ENCODE measurements around the gene WDR43. TPM values are rescaled to one million over a fixed set of nuclear protein-coding genes. Genes with fewer than 3 reads are reported as not detected.

WDR43 gene
- total RNA-seq, 2 experiments from 2014 or later = 62.4 to 73.2 TPM

GRCh38 chr2:28898048-28898447 is 3.6 kb downstream of the WDR43 start:
- Histone ChIP-seq H3K9me3 (ENCODE audit: control insufficient read depth in 1 of 2, insufficient read depth in 1 of 2, low read length in 2 of 2) (no peaks in the 10 kb centered on the region), H3K27ac (ENCODE audit: low read depth in 1 of 2, low read length in 2 of 2) (no peak overlapping the region), H3K4me3 (ENCODE audit: low read length) (no peak overlapping the region), H3K27me3 (ENCODE audit: control insufficient read depth in 1 of 2, insufficient read depth in 2 of 2, low read length in 2 of 2) (no peaks in the 10 kb centered on the region), H3K4me1 (ENCODE audit: insufficient read depth, low read length) (peaks cover 24% of the 10 kb centered on the region), H3K36me3 (ENCODE audit: insufficient read depth, low read length) (peaks cover 13% of the 10 kb centered on the region)
- no peak for TF ChIP-seq CTCF (IDR thresholded peaks at IDR 0.05)
- Mint-ChIP-seq H3K36me3 (ENCODE audit: low read depth) (peaks cover 28% of the 10 kb centered on the region), H3K4me3 (peak overlapping the region; percentile 96), H3K4me1 (ENCODE audit: low read depth) (peaks cover 73% of the 10 kb centered on the region), H3K27ac (peak overlapping the region; percentile 0), H3K27me3 (no peaks in the 10 kb centered on the region), H3K9me3 (no peaks in the 10 kb centered on the region)
- ChIA-PET POLR2A (no interaction called here), CTCF (no interaction called here)
- no peak for DNase-seq
- intact Hi-C loops (cut with DNase I, micrococcal nuclease) = loop anchor here (5.0 to 10.0 kb wide), 4 partner anchors 76 to 333 kb away; partner anchors contain the start of gene CLIP4 (in 1 of the 2)
- no peak for ATAC-seq (ENCODE audit: poor library complexity)

- Mint-ChIP-seq H3K9me3 (no peaks in the 10 kb centered on the region), H3K27me3 (no peaks in the 10 kb centered on the region), H3K4me1 (ENCODE audit: low read depth) (peaks cover 71% of the 10 kb centered on the region), H3K4me3 (no peak overlapping the region), H3K36me3 (ENCODE audit: low read depth) (peaks cover 47% of the 10 kb centered on the region), H3K27ac (no peak overlapping the region)
- H3K36me3 ChIP-seq (ENCODE audit: insufficient read depth, low read length) = peaks cover 33% of the 10 kb centered on the region
- DNase-seq (no peak), ATAC-seq (ENCODE audit: poor library complexity) (no peak)
- intact Hi-C loops (cut with DNase I, micrococcal nuclease) = no loop called here
- no peak overlapping the region for H3K27ac ChIP-seq (ENCODE audit: low read depth in 1 of 2, low read length in 2 of 2)
- TF ChIP-seq CTCF (IDR thresholded peaks at IDR 0.05) = no peak
- H3K4me3 ChIP-seq (ENCODE audit: low read length) = no peak overlapping the region
- H3K4me1 ChIP-seq (ENCODE audit: insufficient read depth, low read length) = peaks cover 11% of the 10 kb centered on the region
- no peaks in the 10 kb centered on the region for H3K27me3 ChIP-seq (ENCODE audit: control insufficient read depth in 1 of 2, insufficient read depth in 2 of 2, low read length in 2 of 2)
- CTCF ChIA-PET = no interaction called here
- POLR2A ChIA-PET = no interaction called here
- H3K9me3 ChIP-seq (ENCODE audit: control insufficient read depth in 1 of 2, insufficient read depth in 1 of 2, low read length in 2 of 2) = no peaks in the 10 kb centered on the region
Observed at GRCh38 chr2:28901202-28901601, 6.7 kb downstream of the WDR43 start.

- no peak overlapping the region for H3K27ac ChIP-seq (ENCODE audit: low read depth in 1 of 2, low read length in 2 of 2)
- POLR2A ChIA-PET = interaction anchor here (0.7 kb wide), 1 partner anchor 31 kb away, joined by 4 read pairs; the partner anchor contains the start of gene TRMT61B
- H3K27me3 ChIP-seq (ENCODE audit: control insufficient read depth in 1 of 2, insufficient read depth in 2 of 2, low read length in 2 of 2) = no peaks in the 10 kb centered on the region
- CTCF ChIA-PET = interaction anchor here (1.2 kb wide), 1 partner anchor 11 kb away, joined by 4 read pairs; no protein-coding TSS in a partner anchor
- intact Hi-C loops (cut with DNase I, micrococcal nuclease) = no loop called here
- no peak overlapping the region for H3K27ac Mint-ChIP-seq
- no peak for ATAC-seq (ENCODE audit: poor library complexity)
- H3K4me3 ChIP-seq (ENCODE audit: low read length) = no peak overlapping the region
- peaks cover 65% of the 10 kb centered on the region for H3K4me1 Mint-ChIP-seq (ENCODE audit: low read depth)
- H3K4me1 ChIP-seq (ENCODE audit: insufficient read depth, low read length) = peaks cover 9% of the 10 kb centered on the region
- no peak for DNase-seq
- H3K36me3 ChIP-seq (ENCODE audit: insufficient read depth, low read length) = peaks cover 40% of the 10 kb centered on the region
- H3K4me3 Mint-ChIP-seq = no peak overlapping the region
- no peaks in the 10 kb centered on the region for H3K27me3 Mint-ChIP-seq
- peaks cover 54% of the 10 kb centered on the region for H3K36me3 Mint-ChIP-seq (ENCODE audit: low read depth)
- TF ChIP-seq CTCF (IDR thresholded peaks at IDR 0.05) = no peak
- H3K9me3 ChIP-seq (ENCODE audit: control insufficient read depth in 1 of 2, insufficient read depth in 1 of 2, low read length in 2 of 2) = no peaks in the 10 kb centered on the region
- H3K9me3 Mint-ChIP-seq = no peaks in the 10 kb centered on the region
Observed at GRCh38 chr2:28901841-28902240, 7.4 kb downstream of the WDR43 start.
